Stimulated activated naive CD8-positive, alpha-beta T cell treated with anti-CD3 and anti-CD28 coated beads, Interleukin-15, amount 100 ng/mL, for 72 hours (primary cell): ENCODE results near the gene KCND2.
A peak's percentile ranks its signal among the peaks of the same experiment; 100 is the strongest.

ENCODE experiments used
- ATAC-seq: fragments of 150-1000 bp; cut with Tn5 transposase; 2 replicates; pipeline ENCODE4 v1.10.0; 2021; ENCODE audit warnings: mild to moderate bottlenecking, moderate library complexity
- DNase-seq, 2 donors: peaks; one replicate each; pipeline ENCODE4 v3.0.0; 2021 to 2022
- H3K27ac Mint-ChIP-seq, 2 donors: one replicate each; pipeline ENCODE4 v1.8.0; 2022; ENCODE audit warnings: mild to moderate bottlenecking in 2 of 2, mixed read lengths in 2 of 2, moderate library complexity in 2 of 2
- H3K27me3 Mint-ChIP-seq: one replicate; pipeline ENCODE4 v1.8.0; 2022; ENCODE audit warnings: mixed read lengths
- H3K4me1 Mint-ChIP-seq: one replicate; pipeline ENCODE4 v1.8.0; 2022; ENCODE audit warnings: mild to moderate bottlenecking, mixed read lengths
- H3K4me3 Mint-ChIP-seq, 2 donors: one replicate each; pipeline ENCODE4 v1.8.0; 2022; ENCODE audit warnings: mild to moderate bottlenecking in 2 of 2, mixed read lengths in 2 of 2, moderate library complexity in 1 of 2
- H3K9me3 Mint-ChIP-seq, 2 donors: one replicate each; pipeline ENCODE4 v1.8.0; 2022; ENCODE audit warnings: mixed read lengths in 2 of 2

KCND2 gene

GRCh38 chr7:120783273-120783672, 510.3 kb downstream of the KCND2 start:
- Mint-ChIP-seq H3K27me3 (peaks cover 8% of the 10 kb centered on the region), H3K9me3 (no peaks in the 10 kb centered on the region), H3K27ac (no peak overlapping the region), H3K4me3 (no peak overlapping the region), H3K4me1 (no peaks in the 10 kb centered on the region)
- DNase-seq (no peak), ATAC-seq (no peak)

- ATAC-seq, result no peak
- no peaks in the 10 kb centered on the region for H3K4me1 Mint-ChIP-seq
- no peak for DNase-seq
- peaks cover 9% of the 10 kb centered on the region for H3K27me3 Mint-ChIP-seq
- no peak overlapping the region for H3K4me3 Mint-ChIP-seq
- H3K27ac Mint-ChIP-seq, result no peak overlapping the region
- H3K9me3 Mint-ChIP-seq, result no peaks in the 10 kb centered on the region
Observed at GRCh38 chr7:120783721-120784120, 510.7 kb downstream of the KCND2 start.

GRCh38 chr7:120785095-120785494, 512.1 kb downstream of the KCND2 start:
- no peak for DNase-seq
- H3K4me3 Mint-ChIP-seq, result no peak overlapping the region

GRCh38 chr7:120792091-120792860, 519.3 kb downstream of the KCND2 start:
- ATAC-seq (peak; percentile 73), DNase-seq (peak; percentile 47 to 54)
- Mint-ChIP-seq H3K4me3 (no peak overlapping the region), H3K27ac (no peak overlapping the region), H3K27me3 (peaks cover 9% of the 10 kb centered on the region), H3K9me3 (no peaks in the 10 kb centered on the region), H3K4me1 (no peaks in the 10 kb centered on the region)

More at GRCh38 chr7:120785095-120785494, 512.1 kb downstream of the KCND2 start:
- ATAC-seq, result no peak
- H3K9me3 Mint-ChIP-seq, result no peaks in the 10 kb centered on the region
- no peaks in the 10 kb centered on the region for H3K4me1 Mint-ChIP-seq
- H3K27ac Mint-ChIP-seq, result no peak overlapping the region
- H3K27me3 Mint-ChIP-seq, result peaks cover 17% of the 10 kb centered on the region

GRCh38 chr7:120792861-120793130, 519.8 kb downstream of the KCND2 start:
- H3K27ac Mint-ChIP-seq, result no peak overlapping the region
- no peaks in the 10 kb centered on the region for H3K4me1 Mint-ChIP-seq
- peaks cover 9% of the 10 kb centered on the region for H3K27me3 Mint-ChIP-seq
- ATAC-seq (no peak), DNase-seq (no peak)
- no peak overlapping the region for H3K4me3 Mint-ChIP-seq
- no peaks in the 10 kb centered on the region for H3K9me3 Mint-ChIP-seq

- Mint-ChIP-seq H3K27me3 (peaks cover 9% of the 10 kb centered on the region), H3K4me3 (no peak overlapping the region), H3K4me1 (no peaks in the 10 kb centered on the region), H3K27ac (no peak overlapping the region), H3K9me3 (no peaks in the 10 kb centered on the region)
- no peak for DNase-seq
- no peak for ATAC-seq
Observed at GRCh38 chr7:120793213-120793936, 520.4 kb downstream of the KCND2 start.

GRCh38 chr7:120794106-120794729, 521.2 kb downstream of the KCND2 start:
- Mint-ChIP-seq H3K4me1 (no peaks in the 10 kb centered on the region), H3K9me3 (no peaks in the 10 kb centered on the region), H3K27ac (no peak overlapping the region), H3K27me3 (peaks cover 3% of the 10 kb centered on the region), H3K4me3 (no peak overlapping the region)
- ATAC-seq, result no peak
- DNase-seq, result no peak

- ATAC-seq, result no peak
- DNase-seq, result no peak
- H3K27ac Mint-ChIP-seq, result no peak overlapping the region
Observed at GRCh38 chr7:120797026-120797645, 524.2 kb downstream of the KCND2 start.

GRCh38 chr7:120799147-120799546, 526.2 kb downstream of the KCND2 start:
- H3K4me3 Mint-ChIP-seq, result no peak overlapping the region
- no peak for ATAC-seq
- no peak for DNase-seq
- H3K27me3 Mint-ChIP-seq, result no peaks in the 10 kb centered on the region
- no peaks in the 10 kb centered on the region for H3K9me3 Mint-ChIP-seq
- no peak overlapping the region for H3K27ac Mint-ChIP-seq
- H3K4me1 Mint-ChIP-seq, result no peaks in the 10 kb centered on the region

More at GRCh38 chr7:120797026-120797645, 524.2 kb downstream of the KCND2 start:
- H3K9me3 Mint-ChIP-seq, result no peaks in the 10 kb centered on the region
- no peaks in the 10 kb centered on the region for H3K27me3 Mint-ChIP-seq
- no peak overlapping the region for H3K4me3 Mint-ChIP-seq
- H3K4me1 Mint-ChIP-seq, result no peaks in the 10 kb centered on the region
